ENCODE data around the gene PRR36.
"Not testable (repeated sequence)": the region's sequence is repeated elsewhere in the genome, so short reads cannot be mapped to it uniquely, and the experiment has no call there.

Gene PRR36

DNA sequence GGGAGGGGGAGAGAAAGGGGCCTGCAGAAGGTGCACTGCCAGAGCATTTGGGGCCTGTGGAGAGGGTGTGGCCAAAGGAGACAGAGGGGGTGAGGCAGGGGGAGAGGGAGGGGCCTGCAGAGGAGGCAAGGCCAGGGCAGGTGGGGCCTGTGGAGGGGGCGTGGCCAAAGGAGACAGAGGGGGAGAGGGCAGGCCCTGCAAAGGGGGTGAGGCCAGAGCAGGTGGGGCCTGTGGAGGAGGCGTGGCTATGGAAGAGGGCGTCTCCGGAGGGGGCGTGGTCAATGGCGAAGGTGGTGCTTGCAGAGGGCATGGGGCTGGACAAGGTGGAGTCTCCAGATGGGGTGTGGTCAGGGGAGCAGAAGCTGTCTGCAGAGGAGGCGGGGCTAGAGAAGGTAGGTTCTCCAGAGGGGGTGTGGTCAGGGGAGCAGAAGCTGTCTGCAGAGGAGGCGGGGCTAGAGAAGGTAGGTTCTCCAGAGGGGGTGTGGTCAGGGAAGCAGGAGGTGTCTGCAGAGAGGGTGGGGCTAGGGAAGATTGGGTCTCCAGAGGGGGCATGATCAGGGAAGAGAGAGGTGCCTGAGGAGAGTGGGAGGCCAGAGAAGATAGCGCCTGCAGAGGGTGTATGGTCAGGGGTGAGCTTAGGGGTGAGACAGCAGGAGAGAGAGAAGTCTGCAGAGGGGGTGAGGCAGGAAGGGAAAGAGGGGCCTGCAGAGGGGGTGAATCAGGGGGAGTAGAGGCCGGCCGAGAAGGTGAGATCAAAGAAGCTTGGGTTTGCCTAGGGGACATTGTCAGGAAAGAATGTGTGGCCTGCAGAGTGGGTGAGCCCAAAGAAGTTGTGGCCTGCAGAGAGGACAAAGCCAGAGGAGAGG lies 3.4 kb downstream of the PRR36 start:
- DNase-seq, result peak; percentile 65

DNA sequence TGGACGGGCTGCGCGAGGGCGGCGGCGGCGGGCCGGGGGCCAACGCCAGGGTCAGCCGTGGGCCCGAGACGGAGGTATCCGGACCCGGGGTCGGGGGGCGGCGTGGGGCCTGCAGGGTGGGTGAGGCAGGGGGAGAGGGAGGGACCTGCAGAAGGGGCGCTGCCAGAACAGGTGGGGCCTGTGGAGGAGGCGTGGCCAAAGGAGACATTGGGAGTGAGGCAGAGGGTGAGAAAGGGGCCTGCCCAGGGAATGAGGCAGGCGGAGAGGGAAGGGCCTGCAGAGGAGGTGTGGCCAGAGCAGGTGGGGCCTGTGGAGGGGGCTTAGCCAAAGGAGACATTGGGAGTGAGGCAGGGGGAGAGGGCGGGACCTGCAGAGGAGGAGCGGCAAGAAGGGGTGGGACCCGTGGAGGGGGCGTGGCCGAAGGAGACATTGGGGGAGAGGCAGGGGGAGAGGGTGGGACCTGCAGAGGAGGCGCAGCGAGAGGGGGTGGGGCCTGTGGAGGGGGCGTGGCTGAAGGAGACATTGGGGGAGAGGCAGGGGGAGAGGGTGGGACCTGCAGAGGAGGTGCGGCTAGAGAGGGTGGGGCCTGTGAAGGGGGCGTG lies 4.2 kb downstream of the PRR36 start:
- DNase-seq, result peak; percentile 47

- no peak for DNase-seq
Measured at GRCh38 chr19:7869453-7869909, 4.7 kb downstream of the PRR36 start.

DNA sequence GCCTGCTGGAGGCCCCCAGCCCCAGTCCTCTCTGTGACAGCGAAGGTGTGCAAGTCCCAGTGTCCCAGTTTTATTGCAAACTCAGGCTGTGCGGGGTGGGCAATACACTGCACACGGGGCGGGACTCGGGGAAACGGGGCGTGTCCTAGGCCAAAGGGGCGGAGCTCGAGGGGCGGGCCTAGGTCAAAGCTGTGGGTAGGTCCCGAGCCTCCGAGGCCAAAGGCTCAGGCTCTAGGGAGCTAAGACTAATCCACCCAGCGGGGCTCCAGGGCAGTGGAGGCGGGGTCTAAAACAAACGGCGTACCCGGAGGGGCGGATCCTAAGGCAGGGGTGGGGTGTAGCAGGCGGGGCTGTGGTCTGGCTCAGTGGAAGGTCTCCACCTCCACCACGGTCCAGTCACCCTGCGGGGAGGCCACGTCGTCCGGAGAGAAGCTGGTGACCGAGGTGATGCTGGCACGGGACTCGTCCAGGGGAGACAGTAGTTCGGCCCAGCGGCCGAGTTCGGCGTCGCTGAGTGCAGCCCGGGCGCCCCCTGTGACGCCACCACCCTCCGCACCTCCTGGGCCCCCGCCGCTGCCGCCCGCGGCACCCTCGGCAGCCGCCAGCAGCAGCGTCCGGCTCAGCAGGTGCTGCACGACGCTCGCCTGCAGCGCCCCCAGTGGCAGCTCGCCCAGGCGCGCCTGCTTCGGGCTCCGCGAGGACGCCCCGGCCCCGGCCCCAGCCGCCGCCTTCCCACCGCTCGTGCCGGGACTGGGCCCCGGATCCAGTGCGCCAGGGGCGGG lies 5.3 kb downstream of the PRR36 start:
- no peak for DNase-seq

- DNase-seq, result no peak
Measured at GRCh38 chr19:7868326-7868670, 5.9 kb downstream of the PRR36 start.

GRCh38 chr19:7867092-7867844 lies 6.9 kb downstream of the PRR36 start:
- DNase-seq, result no peak

GRCh38 chr19:7866399-7867091 lies 7.6 kb downstream of the PRR36 start:
- DNase-seq, result no peak

- no peak for DNase-seq
Measured at GRCh38 chr19:7865262-7865911, 8.8 kb downstream of the PRR36 start.

DNA sequence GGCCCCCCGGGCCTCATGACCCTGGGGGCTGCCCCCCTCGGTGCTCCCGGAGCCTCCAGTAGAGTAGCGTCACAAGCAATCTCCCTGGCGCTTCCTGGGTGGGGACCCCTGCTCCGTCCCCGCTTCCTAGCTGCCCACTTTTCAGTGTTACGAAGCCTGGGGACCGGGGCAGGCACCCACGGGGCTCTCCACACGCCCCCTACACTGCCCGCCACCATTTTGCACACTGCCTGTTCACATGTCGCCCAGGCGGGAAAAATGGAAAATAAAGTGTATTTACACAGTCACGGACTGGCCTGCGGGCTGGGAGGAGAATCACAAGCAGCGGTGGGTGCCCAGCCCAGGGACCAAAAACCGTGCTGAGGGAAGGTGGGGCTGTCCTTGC lies 9.5 kb downstream of the PRR36 start:
- no peak for DNase-seq

GRCh38 chr19:7863971-7864689 lies 10.1 kb downstream of the PRR36 start:
- DNase-seq, result no peak

- no peak for DNase-seq
Measured at GRCh38 chr19:7863157-7863970, 10.8 kb downstream of the PRR36 start.

GRCh38 chr19:7862413-7862951 lies 11.7 kb downstream of the PRR36 start:
- DNase-seq, result no peak

- no peak for DNase-seq
Measured at GRCh38 chr19:7861619-7862412, 12.4 kb downstream of the PRR36 start.

DNA sequence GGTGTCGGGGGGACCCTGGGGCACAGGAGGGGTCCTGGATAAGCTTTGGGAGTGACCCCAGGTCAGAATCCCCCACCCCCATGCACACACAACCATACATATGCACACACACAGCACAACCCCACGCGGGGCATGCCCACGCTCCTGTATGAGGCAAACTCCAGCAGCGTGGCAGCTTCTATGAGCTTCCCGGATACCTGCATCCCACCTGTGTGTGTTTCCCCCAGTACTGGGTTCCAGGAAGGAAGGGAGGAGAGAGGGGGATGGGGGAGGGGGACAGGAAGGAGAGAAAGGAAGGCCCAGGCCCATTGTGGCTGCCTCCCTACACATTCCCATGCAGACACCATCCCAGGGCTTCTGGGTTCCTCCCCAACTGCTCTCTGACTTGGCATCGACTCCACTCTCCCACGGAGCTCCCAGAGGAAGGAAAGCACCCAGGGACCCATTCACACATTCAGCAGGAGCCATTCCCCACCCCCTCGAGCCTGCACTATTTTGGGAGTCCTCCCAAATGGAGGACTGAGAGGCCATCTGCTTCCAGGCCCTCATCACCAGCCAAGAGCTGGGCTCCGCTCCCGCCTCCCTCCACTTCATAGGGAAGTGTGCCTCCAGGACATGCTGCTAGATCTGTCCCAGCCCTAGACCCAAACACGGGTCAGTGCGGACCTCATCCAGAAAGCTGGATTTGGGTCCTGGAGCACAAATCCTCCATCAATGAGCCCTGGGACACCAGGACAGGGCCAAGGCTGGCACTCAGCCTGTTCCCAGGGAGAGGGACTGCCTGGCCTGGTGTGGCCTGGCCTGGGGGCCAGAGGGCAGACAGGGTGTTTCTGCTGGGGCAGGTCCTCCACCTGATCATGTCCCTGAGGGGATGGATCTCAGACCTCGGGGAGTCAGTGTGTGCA lies 13.2 kb downstream of the PRR36 start:
- no peak for DNase-seq

DNA sequence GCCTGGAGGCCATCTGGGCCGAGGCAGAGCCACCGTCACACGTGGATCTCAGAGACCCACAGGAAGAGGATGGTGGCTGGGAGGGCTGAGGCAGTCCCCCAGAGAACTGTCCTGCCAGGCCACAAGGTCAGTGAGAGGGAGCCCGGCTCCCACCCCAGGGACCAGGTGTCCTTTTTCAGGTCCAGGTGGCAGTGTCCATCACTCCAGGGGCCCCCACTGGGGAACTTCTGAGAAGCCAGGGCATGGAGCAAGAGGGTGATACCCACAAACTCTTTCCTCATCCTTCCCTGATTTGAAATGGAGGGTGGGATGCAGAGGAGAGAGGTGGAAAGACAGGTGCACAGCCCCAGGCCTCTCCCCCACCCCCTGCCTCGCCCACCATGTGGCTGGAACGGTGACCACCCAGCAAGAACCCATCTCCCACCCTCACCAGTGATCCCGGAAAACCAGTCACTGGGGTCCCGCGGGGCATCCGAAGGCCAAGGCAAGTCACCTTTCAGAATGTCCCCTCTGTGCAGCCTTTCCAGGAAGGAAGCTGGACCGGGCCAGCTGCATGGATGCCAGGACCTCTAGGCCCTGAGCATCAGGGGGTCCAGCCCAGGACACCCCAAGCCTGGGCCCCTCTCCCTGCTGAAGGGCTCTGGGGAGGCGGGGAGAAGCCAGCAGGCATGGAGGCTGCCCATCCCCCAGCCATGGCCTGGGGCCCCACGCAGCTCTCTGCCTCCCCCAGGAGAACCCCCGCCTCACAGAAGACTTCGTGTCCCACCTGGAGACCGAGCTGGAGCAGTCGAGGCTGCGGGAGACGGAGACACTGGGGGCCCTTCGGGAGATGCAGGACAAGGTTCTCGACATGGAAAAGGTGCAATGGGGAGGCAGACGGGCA lies 14.1 kb downstream of the PRR36 start:
- no peak for DNase-seq

GRCh38 chr19:7859087-7859486 lies 15.1 kb downstream of the PRR36 start:
- not testable (repeated sequence) for DNase-seq
